Dedifferentiated amniotic fluid mesenchymal stem cell (primary cell): ENCODE results near the gene OSBPL6.
"Not testable (repeated sequence)": the region's sequence is repeated elsewhere in the genome, so short reads cannot be mapped to it uniquely, and the experiment has no call there.

Experiments
- DNase-seq: peaks from one replicate; pipeline ENCODE4 v3.0.0-alpha.2; 2016; ENCODE audit errors: extremely low spot score

The OSBPL6 gene

GRCh38 chr2:178301649-178302238, 107.4 kb downstream of the OSBPL6 start:
- no peak for DNase-seq

GRCh38 chr2:178304333-178304732, 110.0 kb downstream of the OSBPL6 start:
- no peak for DNase-seq

GRCh38 chr2:178306352-178307073, 112.2 kb downstream of the OSBPL6 start:
- no peak for DNase-seq

DNA sequence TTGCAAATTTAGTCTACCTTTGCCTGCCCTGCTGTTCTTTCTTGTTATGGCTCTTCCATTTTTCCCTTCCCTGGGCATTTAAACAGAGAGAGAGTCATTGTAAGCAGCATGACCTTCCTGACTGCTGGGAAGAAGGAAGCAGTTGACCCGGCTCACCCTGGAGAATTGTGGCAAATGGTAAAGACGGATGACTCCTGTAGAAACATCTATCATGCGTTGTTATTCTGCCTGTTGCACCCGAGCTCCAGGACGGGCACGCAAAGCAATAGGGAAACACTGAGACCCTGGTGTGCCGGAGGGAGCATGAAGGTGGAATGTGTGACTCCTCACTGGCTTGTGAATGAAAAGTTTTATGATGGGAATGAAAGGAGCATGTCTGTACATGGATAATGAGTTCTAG, 113.3 kb downstream of the OSBPL6 start:
- DNase-seq = no peak

DNA sequence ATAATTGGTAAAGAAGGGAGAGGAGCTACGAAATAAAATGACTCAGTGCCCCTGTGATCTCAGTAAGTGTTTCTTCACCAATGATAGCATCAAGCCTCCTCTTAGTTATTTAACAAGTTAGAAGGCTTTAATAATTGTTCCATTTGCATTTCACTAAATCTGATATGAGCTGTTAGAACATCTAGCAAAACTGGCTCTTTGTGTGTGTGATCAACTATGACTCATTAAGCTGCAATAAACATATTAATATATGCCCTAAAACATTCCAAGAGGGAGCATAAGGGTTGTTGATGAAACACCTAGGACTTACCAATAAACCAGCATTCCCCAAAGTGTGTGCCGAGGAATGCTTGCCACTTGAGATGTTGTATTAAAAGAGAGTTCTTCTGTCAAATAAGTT, 115.2 kb downstream of the OSBPL6 start:
- DNase-seq = no peak

GRCh38 chr2:178315078-178315477, 120.8 kb downstream of the OSBPL6 start:
- no peak for DNase-seq

DNA sequence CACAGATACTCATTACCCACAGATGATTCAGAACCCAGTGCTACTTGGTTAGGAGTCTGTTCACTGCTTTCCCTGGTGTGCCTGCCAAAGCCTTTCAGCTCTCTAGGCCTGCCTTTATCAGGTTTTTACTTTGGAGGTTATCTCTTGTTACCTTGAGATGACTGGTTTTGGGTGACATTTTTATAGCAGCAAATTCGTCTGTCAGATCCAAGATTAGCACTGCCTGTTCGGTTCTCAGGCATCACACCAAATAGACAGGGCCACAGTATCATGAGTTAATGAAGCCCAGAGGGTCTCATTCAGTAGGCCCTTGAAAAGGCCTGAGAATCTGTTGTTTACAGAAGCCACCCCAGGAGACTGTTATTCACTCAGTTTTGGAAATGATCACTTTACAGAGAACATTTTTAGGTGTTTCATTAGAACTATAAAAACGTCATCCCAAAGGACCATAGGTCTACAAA, 121.2 kb downstream of the OSBPL6 start:
- no peak for DNase-seq

- no peak for DNase-seq
These were observed 123.5 kb downstream of the OSBPL6 start for GRCh38 chr2:178317811-178318210.

- DNase-seq = no peak
These were observed 125.8 kb downstream of the OSBPL6 start for GRCh38 chr2:178320011-178320585.

DNA sequence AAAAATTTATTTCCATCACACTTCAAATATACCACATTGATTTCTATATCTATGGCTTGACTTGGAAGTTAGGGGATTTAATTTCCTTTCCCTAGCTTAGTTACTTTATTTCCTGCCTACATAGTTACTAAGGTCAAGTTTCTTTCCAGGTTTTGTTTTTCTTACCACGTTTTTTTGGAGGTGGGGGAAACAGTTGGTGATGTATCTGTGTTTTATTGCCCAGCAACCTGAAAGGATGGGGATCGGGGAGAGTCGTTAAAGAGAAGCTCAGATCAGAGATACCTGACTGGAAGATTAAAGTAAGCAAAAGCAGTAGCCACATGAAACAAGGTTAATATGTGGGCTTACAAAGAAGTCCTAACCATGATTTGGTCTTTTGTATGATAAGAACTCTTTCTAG, 127.8 kb downstream of the OSBPL6 start:
- DNase-seq = no peak

DNA sequence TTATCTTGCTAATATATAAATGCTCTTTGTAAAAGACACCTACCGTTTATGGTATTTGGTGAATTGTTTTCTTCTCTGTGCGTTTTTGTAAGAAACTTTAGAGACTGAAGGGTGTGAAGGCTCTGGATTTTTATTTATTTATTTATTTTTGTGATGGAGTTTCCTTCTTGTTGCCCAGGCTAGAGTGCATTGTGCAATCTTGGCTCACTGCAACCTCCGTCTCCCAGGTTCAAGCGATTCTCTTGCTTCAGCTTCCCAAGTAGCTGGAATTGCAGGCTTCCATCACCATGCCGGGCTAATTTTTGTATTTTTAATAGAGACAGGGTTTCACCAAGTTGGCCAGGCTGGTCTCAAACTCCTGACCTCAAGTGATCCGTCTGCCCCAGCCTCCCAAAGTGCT, 129.0 kb downstream of the OSBPL6 start:
- not testable (repeated sequence) for DNase-seq

DNA sequence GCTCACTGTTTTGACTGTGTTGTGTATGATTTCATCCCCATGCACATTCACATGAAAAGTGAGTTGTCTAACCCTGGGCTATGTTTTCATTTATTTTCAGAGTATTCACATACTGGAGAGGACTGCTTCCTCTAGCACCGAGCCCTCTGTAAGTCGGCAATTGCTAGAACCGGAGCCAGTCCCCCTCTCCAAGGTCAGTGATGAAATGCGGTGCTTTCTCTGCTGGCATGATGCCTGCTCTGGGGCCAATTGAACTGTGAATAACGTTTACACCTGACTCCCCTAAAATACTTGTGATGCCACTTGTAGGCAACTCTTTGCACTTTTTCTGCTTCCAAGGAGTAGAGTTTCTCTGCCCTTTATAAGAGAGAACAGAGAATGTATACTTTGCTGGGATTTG, 129.8 kb downstream of the OSBPL6 start:
- no peak for DNase-seq

DNA sequence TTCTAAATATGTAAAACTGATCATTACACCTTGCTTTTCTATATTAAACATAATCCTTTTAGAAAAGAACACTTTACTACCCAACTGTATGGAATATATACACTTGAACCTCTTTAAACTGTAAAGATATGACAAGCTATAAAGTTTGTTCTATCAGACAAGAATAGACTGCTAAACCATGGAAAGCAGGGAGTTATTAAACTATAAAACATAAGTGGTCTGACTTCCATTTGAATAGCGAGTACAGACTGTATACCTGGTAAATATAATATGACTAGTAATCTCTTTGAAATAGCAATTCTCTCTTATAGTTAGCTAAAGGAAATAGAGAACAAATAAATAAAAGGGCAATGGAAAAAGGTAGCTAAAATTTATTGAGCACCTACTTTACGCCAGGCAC, 131.0 kb downstream of the OSBPL6 start:
- no peak for DNase-seq

- no peak for DNase-seq
These were observed 133.2 kb downstream of the OSBPL6 start for GRCh38 chr2:178327516-178327915.

GRCh38 chr2:178328037-178328436, 133.7 kb downstream of the OSBPL6 start:
- no peak for DNase-seq

DNA sequence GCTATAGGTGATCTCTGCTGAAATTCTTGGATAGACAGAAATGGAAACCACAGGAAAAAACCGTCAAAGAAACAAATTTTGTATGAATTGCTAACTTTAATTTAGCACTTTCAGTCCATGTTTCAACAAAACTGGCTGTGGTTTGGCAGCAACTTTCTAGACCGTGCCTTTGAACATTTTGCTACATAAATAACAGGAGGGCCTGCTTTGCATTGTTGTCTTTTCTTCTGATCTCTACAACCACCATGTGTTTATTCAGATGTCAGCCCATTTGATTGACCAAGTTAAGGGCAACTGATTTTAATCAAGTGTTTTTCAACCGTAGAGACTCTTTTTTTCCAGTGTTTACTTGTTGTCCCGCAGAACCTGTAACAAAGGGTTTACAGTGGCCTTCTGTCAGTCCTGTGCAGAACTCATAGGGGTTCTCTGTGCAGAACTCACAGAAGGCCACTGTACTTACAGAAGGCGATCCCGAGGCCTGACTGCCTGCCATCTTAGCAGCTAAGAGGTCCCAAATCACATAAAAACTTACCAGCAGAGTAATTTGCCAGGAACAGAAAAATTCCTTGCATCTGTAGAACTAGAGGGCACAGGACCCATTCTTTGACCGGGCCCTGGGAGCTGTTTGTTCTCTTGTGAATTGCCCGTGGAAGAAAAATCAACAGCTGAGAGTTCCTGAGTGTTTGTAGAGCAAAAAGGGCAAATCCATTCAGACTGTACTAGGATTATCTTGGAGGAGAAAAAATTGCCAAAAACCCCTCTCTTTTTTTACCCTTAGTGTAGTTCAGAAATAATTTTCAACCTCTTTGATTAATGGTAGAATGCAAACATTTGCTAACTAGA, 136.1 kb downstream of the OSBPL6 start:
- no peak for DNase-seq

DNA sequence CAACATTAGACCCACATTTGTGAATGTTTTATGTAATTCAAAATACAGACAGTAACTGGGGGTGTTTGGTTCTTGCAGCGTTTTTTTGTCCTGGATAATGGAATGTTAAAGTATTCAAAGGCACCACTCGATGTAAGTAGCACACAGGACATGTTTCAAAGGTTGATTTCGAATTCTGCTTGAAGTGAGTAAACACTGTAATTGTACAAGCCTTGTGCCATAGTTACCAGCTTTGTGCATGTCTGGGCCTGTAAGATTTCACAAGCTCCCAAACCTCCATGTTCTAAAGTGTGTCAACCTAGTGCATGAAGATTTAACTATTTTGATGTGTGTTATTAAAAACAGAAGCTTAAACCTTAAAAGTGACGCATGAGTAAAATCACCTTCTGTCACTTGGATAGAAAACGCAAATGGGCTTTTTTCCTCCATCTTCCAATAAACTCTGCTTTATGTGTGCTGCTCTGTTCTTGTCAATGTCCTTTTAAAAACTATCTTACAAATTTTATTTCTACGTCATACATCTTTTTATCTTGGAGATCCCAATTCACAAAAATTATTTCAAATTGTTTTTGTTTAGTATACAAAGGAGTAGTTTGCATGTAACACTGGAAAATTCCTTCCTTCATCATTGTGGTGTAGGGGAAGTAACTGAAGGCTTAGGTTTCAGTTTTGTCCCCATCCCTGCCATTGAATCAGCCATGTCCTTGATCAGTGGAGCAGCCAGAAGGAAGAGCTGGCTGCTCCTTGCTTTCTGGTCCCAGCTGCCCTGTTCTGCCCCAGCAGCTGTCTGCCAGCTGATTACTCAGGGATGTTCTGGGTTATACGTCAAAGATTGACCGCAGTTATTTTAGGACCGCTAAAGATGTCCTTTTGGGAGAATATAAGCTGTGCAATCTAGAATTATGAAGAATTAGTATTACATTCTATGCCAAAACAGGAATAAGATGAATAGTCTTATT, 137.4 kb downstream of the OSBPL6 start:
- no peak for DNase-seq

GRCh38 chr2:178333851-178334250, 139.5 kb downstream of the OSBPL6 start:
- DNase-seq = no peak

GRCh38 chr2:178335230-178335629, 140.9 kb downstream of the OSBPL6 start:
- DNase-seq = no peak

DNA sequence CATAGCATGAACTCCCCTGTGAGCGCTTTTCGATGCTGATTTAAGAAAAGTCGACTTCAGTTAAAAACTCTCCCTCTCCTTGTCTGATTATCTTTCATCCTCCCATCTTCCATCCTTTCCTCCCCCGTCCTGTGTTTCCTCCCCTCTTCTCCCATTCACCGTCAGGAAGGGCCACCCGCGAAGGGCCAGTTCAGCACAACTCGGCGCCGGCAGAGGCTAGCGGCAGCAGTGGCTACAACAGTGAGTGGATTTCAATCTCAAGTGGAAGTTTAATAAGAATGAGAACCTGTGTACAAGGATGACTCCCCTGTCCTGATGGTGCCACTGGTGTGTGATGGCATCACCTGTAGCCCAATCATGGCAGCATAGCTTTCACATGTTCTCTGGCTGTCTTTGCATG, 149.8 kb downstream of the OSBPL6 start:
- DNase-seq = no peak

DNA sequence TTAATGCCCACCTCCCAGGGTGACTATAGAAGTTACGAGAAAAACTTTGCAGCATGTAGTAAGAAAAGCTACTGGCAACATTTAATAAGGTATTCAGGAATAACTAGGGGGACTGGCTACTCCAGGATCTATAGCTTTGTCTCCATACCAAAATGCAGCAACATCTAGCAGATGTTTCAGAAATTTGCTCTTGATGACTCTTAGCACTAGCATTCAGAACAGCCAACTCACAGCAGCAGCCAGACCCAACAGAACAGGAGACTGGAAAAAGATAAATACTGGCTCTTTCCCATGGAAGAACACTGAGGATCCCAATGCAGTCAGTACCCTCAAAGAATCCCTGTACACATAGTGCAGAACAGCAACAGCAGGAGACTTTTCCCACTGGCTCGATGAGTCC, 151.6 kb downstream of the OSBPL6 start:
- no peak for DNase-seq
